GM21619 (cell line): ENCODE measurements around the gene C10orf71.

Source experiments
- ATAC-seq: cut with Tn5 transposase; IDR thresholded peaks from one replicate; pipeline ENCODE4 v1.9.1; 2021; ENCODE audit not compliant: unreplicated experiment

The C10orf71 gene

DNA sequence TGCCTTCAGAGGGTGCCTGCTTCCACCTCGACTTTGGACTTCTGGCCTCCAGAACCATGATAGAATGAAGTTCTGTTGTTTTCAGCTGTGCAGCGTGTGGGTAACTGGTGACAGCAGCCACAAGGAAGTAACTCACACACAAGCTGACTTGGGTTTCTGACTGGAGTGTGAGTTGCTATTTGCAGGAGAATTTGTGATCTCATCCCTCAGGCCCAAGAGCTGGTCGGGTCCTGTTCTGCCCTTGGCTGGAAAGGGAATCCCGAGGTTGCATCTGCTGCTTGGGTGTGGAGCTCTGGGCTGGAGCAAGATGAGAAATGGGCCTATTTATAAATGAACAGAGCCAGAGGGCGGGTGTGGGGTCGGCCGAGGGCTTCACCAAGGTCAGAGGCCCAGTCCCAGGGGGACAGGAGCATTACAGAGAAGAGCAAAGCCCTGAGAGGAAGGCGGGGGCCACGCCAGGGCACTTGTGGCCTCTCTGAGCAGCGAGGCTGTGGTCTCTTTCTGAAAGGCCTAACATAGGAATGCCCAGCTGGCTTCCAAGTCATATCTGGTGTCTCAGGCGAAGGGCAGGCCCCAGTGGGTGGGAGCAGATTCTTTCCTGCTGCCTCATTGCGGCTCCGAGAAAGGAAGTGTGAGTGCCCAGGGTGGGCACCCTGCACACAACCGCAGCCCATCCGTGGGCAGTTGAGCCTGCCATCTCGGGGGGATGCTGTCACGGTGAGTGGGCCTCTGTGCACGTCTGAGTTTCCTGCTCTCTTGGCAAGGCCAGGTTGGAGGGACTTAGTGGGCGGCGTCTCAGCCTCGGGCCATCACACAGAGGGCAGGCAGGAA lies 26.5 kb upstream of the C10orf71 start:
- ATAC-seq = no peak

DNA sequence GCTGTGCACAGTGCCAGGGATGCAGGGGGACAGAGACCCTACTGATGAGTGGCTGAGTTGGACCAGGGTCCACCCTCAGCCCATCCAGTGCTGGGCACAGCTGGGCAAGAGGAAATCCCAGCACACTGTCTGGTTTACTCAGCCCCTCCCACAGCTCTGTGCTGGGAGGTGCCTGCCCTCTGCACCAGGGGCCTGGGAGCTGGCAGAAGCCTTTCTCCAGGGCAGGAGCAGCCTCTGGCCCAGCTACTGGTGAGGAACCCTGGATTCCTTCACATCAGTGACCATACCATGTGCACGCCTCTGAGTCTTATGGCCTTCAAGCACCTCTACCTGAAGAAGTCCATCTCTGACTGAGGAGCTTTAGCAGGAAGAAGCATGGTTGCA lies 25.9 kb upstream of the C10orf71 start:
- ATAC-seq = no peak

DNA sequence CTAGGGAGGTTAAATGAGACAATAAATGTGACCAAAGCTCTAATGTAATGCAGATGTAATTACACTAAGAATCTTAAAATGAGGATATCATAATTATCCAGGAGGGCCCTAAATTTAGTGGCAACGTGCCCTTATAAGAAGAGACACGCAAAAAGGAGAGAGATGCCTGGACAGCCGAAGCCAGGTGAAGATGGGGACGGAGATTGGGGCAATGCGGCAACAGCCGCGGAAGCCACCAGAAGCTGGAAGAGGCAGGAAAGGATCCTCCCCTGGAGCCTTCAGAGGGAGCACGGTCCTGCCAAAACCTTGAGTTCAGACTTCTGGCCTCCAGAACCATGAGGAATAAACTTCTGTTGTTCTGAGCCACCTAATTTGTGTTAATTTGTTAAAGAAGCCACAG lies 25.3 kb upstream of the C10orf71 start:
- ATAC-seq = no peak

DNA sequence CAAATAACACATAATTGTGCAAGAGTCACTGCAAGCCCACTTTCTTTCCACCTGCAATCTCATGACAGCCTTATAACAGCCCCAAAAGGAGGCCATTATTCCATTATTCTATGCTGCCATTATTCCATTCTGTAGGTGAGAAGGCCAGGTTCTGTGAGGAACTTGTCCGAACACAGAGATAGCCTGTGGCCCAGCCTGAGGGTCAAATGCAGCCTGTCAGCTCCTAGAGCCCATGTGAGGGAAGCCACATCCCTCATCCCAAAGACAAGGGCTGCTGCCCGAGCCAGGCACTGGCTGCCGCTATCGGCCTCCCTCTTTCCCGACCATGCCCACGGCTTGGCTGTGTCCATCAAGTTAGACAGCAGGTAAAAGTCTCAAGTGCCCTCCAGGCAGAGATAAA lies 24.1 kb upstream of the C10orf71 start:
- ATAC-seq = no peak

DNA sequence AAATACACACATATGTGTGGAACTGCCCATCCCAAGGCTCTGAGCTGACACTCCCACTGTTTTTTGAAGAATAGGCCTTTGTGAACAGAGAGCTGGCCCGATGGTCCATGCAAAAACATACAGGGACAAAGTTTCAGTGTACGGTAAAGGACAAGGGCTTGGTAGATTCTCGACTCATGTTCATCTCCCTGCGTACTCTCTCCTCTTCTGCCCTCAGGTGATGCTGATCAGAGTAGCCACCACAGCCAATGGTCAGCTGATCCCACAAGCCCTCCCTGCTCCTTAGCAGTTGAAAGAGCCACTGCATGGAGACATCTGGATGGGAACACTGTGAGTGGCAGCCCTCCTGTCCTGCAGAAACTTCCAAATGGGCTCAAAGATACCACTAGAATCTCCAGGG lies 23.1 kb upstream of the C10orf71 start:
- no peak for ATAC-seq

DNA sequence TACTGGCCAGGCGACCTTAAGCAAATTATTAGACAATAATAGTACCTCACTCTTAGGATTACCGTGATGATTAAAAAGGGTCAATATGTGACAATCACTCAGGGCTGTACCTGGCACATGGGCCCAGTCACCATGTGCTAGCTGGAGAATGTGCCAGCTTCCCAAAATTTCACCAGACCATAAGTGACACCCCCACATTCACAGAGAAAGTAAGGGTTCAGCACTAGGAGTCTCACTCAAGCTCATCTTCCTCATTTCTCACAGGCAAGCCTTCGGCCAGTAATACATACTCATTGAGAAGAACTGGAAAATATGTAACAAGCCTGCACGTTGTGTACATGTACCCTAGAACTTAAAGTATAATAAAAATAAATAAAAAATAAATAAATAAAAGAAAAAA lies 22.4 kb upstream of the C10orf71 start:
- ATAC-seq = no peak

DNA sequence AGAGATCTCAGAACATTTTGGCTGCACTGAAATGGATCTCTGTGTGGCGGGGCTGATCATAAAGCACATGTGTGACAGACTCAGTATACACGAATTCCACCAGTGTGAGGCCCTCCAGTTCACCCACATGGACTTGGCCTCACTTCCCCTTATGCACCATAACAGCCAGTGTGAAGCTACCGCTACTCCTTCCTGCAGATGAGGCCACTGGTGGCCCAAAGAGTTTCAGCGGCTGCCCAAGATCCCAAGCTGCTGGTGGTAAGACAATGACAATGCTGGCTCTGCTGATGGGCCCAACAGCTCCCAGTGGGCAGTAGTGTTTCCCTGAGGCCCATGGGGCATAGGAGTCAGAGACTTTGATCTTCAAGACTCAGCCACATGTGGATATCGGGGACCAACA lies 21.0 kb upstream of the C10orf71 start:
- ATAC-seq = no peak

DNA sequence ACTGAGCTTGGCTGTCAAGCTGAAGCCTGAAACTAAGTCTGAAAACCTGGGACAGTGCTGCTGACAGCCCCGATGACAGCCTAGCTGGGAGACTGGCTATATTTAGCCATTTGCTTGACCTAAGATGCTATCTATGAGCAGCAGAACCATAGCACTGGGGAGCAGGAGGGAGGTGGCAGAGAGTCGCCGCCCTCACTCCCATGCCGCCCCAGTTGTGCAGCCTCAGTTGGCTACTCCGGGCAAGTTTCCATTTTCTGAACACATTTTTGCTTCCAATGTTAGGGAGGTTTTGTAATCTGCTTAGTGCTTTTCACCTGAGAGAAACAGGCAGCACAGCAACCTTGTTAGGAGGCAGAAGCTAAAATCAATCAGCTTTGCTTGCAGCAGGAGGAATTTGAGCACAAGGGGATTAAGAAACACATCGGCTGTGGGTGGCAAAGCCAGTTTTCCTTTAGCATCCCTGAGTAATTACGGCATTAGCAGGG lies 20.4 kb upstream of the C10orf71 start:
- ATAC-seq = no peak

DNA sequence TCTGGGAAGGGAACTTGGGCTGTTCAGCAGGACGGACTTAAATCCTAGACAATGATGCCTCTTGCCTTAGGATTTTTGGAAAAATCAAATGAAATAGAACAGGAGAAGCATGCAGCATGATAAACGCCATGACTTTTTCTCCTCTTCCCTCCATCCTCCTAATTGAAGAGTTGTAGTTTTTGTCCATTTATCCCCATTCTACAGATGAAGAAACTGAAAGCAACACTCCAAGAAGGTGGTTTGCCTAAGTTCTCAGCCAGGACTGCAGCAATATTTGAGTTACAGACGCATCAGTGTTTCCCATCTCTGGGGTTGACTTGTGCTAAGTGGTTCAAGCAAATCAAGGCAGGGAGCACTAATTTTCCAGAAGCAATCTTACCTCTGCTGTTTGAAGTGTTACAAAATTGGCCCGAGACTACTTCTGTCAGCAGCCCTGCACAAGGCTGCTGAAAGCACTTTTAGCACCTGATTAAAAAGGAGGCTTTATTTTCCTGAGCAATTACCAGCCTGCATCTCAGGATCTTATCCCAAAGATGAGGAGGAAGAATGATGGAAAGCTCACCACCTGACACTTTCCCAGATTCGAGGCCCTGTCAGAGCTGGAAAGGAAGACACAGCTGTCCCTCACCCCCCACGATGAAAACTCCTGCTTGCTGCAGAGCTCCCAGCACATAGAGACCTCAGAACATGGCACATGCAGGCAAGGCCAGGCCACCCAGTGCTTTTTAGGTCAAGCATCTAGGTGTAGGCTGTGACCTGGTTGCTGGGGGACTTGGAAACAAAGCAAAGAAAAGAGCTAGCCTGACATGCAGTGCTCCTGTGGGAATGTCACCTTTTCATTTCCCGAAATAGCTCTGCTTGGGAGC lies 19.7 kb upstream of the C10orf71 start:
- no peak for ATAC-seq

DNA sequence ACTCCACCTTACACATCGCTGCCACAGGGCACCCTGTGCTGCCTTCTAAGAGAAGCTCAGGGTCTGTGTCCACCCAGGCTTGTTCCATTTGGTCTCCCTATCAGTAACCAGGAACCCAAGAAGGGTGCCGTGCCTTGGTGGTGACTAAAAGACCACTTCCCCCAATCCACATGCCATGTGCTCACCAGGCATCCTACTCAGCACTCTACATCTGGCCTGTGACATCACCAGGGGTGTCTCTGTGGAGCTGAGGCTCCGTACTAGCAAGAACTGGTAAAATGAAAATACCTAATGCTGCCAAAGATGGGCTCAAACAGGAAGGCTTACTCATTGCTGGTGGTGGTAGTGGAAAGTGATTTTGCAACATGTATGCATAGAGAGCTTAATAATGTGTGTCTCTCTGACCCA lies 19.0 kb upstream of the C10orf71 start:
- ATAC-seq = no peak

DNA sequence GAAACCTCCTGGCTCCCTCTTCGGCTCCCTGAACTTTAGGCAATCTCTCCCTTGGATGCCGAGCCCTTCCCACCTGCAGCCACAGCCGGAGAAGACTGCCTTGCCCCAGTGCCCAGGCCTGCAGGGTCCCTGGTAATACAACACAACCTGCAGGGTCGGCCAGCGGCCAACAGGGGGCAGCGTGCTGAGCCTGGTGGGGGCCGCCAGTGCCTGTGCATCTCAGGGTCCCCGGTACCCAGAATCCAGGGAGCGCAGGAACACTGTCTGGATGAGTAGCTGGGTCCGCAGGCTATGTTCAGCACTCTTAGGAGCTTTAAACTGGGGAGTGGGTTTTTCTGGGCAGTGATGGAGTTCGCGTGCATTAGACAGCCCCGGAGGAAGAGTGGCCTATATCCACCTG lies 17.5 kb upstream of the C10orf71 start:
- ATAC-seq = no peak

DNA sequence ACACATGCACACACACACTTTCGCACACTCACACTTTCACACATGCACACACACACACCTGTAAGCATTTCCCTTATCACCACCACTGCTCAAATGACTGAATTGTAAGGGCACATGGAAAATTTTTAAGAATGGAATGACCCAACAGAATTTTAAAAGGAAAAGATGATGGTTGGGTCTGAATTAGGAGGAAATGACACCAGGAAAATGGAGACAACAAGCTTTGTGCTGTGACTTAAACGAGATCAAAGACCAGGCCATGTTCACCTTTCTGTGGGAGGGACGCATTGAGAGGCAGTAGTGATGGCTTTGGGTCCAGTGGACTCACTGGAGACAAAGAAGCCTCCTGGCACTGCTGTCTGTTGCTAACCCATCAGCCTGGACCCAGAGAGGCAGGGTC lies 16.7 kb upstream of the C10orf71 start:
- ATAC-seq = no peak

DNA sequence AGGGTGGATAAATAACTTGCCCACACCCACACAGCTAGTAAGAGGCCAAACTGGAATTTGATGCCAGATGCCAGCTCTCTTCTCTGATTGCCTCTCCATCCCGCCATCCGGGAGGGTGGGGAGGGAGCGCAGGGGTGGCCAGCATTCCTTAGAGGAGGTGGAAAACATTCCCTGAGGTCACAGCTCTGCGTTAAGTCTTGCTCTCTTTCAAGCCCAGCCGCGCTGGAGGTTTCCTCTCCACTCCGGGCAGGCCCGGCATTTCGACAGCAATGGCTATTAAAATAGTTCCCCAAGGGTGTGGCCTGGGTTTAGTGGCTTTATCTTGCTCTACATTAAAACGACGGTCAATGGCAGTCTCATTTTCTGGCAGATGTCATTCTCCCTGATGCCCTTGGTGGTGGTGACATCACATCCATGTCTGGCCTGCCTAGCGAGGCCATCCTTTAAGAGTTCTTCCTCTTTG lies 16.1 kb upstream of the C10orf71 start:
- no peak for ATAC-seq

DNA sequence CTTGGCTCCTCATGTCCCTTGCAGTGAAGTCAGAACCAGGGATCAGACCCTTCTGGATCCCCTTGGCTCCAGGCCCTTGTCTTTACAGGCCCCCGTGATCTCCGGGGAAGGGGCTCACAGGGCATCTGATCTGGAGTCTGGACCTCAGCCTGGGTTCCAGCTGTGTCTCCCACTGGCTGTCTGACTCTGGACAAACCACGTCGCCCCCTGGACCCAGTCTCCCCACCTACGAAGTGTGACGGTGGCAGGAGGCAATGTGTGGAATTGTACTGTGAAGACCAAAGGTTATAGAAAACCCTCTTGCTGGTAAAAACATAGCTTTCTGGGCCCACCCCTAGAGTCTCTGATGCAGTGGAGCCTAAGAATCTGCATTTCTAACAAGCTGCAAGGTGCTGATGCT lies 15.5 kb upstream of the C10orf71 start:
- ATAC-seq = no peak

DNA sequence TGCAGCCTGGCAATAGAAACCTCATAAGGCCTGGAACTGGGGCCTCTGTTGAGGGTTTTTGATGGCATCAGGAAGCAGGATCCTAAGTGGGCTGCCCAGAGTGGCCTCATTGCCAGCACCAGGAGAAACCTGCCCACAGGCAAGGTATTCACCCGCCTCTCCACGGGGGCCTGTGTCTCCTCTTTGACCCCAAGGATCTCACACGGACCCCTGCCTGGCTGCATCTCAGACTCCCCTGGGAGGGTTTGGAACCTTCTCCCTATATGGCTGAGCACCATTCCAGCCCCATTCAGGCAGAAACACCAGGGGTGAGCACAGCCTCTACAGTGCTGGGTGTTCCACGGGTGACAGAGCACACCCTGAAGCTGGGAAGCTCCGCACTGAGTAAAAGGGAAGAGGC lies 14.6 kb upstream of the C10orf71 start:
- no peak for ATAC-seq

DNA sequence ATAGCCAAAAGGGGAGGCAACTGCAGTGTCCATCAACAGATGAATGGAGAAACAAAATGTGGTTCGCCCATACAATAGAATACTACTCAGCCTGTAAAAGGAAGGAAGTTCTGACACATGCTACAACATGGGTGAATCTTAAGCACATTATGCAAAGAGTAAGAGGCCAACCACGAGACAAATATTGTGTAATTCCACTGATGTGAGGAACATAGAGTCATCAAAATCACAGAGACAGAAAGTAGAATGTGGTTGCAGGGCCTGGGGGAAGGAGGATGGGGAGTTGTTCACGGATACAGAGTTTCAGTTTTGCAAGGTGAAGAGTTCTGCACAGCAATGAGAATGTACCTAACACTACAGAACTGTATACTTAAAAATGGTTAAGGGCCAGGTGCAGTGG lies 13.7 kb upstream of the C10orf71 start:
- ATAC-seq = no peak

DNA sequence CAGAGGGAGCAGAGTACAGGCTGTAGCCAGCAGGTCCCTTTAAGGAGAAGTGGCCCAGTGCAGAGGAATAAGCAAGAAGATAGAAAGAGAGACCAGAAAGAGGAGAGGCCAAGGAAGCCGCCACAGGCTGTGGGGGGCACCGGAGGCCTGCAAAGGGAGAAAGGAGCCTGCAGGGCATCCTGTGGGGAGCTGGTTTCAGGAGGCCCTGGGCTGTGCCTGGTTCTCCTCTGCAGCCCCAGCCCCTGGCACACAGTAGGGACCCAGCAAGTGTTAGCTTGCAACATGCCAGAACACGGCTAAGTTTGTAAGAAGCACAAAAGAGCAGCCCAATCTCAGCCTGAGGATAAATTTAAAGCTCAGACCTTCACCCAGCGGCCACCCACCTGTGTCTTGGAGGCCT lies 12.3 kb upstream of the C10orf71 start:
- no peak for ATAC-seq

DNA sequence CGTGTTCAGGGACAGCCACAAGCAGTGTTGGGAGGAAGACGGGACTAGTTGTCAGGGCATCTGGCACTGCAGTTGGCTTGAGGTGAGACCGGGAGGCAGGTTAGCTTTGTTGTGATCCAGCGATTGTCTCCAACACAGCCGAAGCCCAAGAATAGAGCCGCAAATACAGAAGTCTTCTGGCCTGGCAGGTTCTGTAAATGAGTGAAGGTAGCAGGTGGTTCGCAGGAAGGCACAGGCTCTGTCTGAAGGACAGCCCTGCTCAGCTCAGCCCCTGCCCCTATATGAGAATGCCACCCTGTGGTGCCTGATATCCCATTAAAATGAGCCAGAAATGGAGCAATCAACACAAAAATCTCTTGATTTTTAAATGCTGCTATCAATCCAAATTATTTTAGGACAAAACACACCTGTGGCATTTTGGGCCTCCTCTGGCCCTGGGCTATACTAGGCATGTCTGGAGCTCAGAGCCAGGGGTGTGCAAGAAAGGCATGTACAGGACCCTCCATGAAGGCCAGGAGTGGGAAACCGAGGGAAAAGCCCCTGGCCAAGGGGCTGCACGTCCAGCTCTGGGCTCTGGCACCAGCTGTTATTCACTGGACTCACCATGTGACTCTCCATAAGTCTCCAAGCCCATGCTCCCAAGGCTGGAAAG lies 11.2 kb upstream of the C10orf71 start:
- no peak for ATAC-seq

DNA sequence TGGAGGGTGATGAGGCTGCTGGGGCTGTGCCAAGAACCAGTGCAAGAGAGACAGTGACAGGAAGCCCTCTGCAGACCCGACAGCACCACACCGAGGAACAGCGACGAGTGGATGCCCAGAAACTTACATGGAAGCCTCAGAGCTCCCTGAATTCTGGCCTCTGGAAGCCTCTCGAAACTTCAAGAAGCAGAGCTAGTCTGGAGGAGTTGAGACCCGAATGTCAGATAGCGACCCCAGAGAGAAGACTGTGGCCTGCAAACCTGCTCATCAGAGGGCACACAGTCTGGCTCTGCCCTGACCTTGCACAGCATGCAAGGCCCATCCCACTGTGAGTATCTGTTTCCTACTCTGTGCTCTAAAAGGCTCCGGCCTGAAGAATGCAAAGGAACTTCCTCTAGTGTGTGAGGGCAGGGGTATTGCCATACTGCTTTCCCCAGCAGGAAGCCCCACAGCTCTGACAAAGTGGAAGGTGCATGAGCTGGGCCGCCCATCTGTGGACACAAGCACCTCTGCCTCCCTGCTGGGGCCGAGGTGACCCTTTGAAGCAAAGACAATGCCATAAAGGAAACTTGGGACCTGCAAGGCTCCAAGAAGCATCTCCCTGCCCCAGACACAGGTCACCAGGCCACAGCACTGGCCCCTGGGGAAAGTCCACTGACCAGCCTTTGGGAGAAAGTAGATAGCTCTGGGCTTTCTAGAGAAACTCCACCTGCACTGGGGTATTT lies 10.5 kb upstream of the C10orf71 start:
- no peak for ATAC-seq

DNA sequence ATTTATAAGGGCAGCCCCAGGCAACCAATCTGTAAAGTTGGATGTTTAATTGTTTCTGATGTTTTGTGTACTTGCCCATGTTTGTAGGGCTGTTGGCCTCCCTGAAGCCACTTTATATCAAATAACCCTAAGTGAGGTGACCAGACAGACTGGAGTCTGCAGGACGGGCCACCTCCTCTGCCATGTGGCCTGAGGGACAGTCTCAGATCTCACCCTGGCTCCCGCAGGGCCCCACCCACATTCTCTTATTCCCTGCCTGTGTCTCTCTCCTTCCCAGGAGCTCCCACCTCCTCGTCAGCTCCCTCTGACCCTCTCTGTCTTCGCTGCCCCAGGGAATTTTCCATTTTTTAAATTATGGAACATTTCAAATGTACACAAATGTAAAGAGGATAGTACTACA lies 9.5 kb upstream of the C10orf71 start:
- no peak for ATAC-seq

DNA sequence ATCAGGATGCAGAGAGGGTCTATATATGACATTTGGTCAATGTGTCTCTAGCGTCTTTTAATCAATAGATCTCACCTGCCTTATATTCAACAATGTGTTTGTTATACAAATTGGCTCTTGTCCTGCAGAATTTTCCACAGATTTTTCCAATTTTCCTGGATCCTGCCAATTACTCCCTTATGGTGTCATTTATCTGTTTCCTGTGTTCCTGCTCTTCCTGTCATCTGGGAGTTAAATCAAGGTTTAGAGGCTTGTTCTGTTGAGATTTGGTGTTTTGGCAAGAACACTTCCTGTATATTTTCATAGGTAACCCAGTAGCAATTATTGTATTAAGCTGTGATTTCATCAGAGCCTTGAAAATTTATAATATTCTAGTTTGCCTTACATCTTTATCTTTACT lies 8.8 kb upstream of the C10orf71 start:
- ATAC-seq = no peak
